ENCODE measurements around the gene RBBP8NL. TPM values are rescaled to one million over a fixed set of nuclear protein-coding genes. Genes with fewer than 3 reads are reported as not detected.

The RBBP8NL gene
- total and polyA plus RNA-seq, 2 donors (not counting 1 experiment from before 2014, with no cell fraction given) = not detected

- no peaks in the 10 kb centered on the region for H3K9me3 ChIP-seq (ENCODE audit: control insufficient read depth, insufficient read depth, low read depth, low read length)
- no peak overlapping the region for H3K9ac ChIP-seq (ENCODE audit: insufficient read depth, low read length)
- no peak for DNase-seq (ENCODE audit: low read depth in 2 of 2)
- H3K4me2 ChIP-seq (ENCODE audit: extremely low read depth, insufficient read depth, low read length) = no peak overlapping the region
- no peaks in the 10 kb centered on the region for H3K79me2 ChIP-seq (ENCODE audit: control insufficient read depth, insufficient read depth, low read length)
- no peaks in the 10 kb centered on the region for H4K20me1 ChIP-seq (ENCODE audit: control insufficient read depth, extremely low read depth, insufficient read depth, low read length)
- H2AFZ ChIP-seq (ENCODE audit: low read length) = no peak overlapping the region
- no peak overlapping the region for H3K4me3 ChIP-seq (replicated peaks in 1 of 4; ENCODE audit: control extremely low read depth in 1 of 4, insufficient read depth in 1 of 4, low read depth in 3 of 4, low read length in 4 of 4)
- no peaks in the 10 kb centered on the region for H3K4me1 ChIP-seq (ENCODE audit: control insufficient read depth, extremely low read depth, insufficient read depth, low read length)
- no peak for TF ChIP-seq EZH2 (IDR thresholded peaks at IDR 0.05; ENCODE audit: low read length, missing control alignments)
- no peak overlapping the region for H3K27ac ChIP-seq (ENCODE audit: insufficient read depth, low read length)
- H3K27me3 ChIP-seq (ENCODE audit: control insufficient read depth, insufficient read depth, low read length) = no peaks in the 10 kb centered on the region
- H3K36me3 ChIP-seq (ENCODE audit: control insufficient read depth, insufficient read depth, low read length) = no peaks in the 10 kb centered on the region
Measured at GRCh38 chr20:62464990-62465389, 37.7 kb upstream of the RBBP8NL start.

- Histone ChIP-seq H3K9ac (ENCODE audit: insufficient read depth, low read length) (no peak overlapping the region), H3K27ac (ENCODE audit: insufficient read depth, low read length) (no peak overlapping the region), H3K36me3 (ENCODE audit: control insufficient read depth, insufficient read depth, low read length) (no peaks in the 10 kb centered on the region), H3K79me2 (ENCODE audit: control insufficient read depth, insufficient read depth, low read length) (no peaks in the 10 kb centered on the region), H3K4me2 (ENCODE audit: extremely low read depth, insufficient read depth, low read length) (no peak overlapping the region), H2AFZ (ENCODE audit: low read length) (no peak overlapping the region), H4K20me1 (ENCODE audit: control insufficient read depth, extremely low read depth, insufficient read depth, low read length) (no peaks in the 10 kb centered on the region), H3K4me3 (replicated peaks in 1 of 4; ENCODE audit: control extremely low read depth in 1 of 4, insufficient read depth in 1 of 4, low read depth in 3 of 4, low read length in 4 of 4) (no peak overlapping the region), H3K9me3 (ENCODE audit: control insufficient read depth, insufficient read depth, low read depth, low read length) (no peaks in the 10 kb centered on the region), H3K4me1 (ENCODE audit: control insufficient read depth, extremely low read depth, insufficient read depth, low read length) (no peaks in the 10 kb centered on the region), H3K27me3 (ENCODE audit: control insufficient read depth, insufficient read depth, low read length) (no peaks in the 10 kb centered on the region)
- no peak for DNase-seq (ENCODE audit: low read depth in 2 of 2)
- TF ChIP-seq EZH2 (IDR thresholded peaks at IDR 0.05; ENCODE audit: low read length, missing control alignments) (no peak), CTCF (conservative IDR thresholded peaks at IDR 0.05 in 1 of 2, IDR thresholded peaks at IDR 0.05 in 1 of 2; ENCODE audit: low read depth in 1 of 2, low read length in 2 of 2) (no peak)
Measured at GRCh38 chr20:62464425-62464770, 37.1 kb upstream of the RBBP8NL start.

GRCh38 chr20:62463651-62464424 is 36.5 kb upstream of the RBBP8NL start:
- Histone ChIP-seq H4K20me1 (ENCODE audit: control insufficient read depth, extremely low read depth, insufficient read depth, low read length) (no peaks in the 10 kb centered on the region), H3K27ac (ENCODE audit: insufficient read depth, low read length) (no peak overlapping the region), H3K9me3 (ENCODE audit: control insufficient read depth, insufficient read depth, low read depth, low read length) (no peaks in the 10 kb centered on the region), H3K4me1 (ENCODE audit: control insufficient read depth, extremely low read depth, insufficient read depth, low read length) (no peaks in the 10 kb centered on the region), H3K4me3 (replicated peaks in 1 of 4; ENCODE audit: control extremely low read depth in 1 of 4, insufficient read depth in 1 of 4, low read depth in 3 of 4, low read length in 4 of 4) (no peak overlapping the region), H2AFZ (ENCODE audit: low read length) (no peak overlapping the region), H3K79me2 (ENCODE audit: control insufficient read depth, insufficient read depth, low read length) (no peaks in the 10 kb centered on the region), H3K9ac (ENCODE audit: insufficient read depth, low read length) (no peak overlapping the region), H3K4me2 (ENCODE audit: extremely low read depth, insufficient read depth, low read length) (no peak overlapping the region), H3K27me3 (ENCODE audit: control insufficient read depth, insufficient read depth, low read length) (no peaks in the 10 kb centered on the region), H3K36me3 (ENCODE audit: control insufficient read depth, insufficient read depth, low read length) (no peaks in the 10 kb centered on the region)
- no peak for DNase-seq (ENCODE audit: low read depth in 2 of 2)
- no peak for TF ChIP-seq EZH2 (IDR thresholded peaks at IDR 0.05; ENCODE audit: low read length, missing control alignments)
- TF ChIP-seq CTCF (conservative IDR thresholded peaks at IDR 0.05 in 1 of 2, IDR thresholded peaks at IDR 0.05 in 1 of 2; ENCODE audit: low read depth in 1 of 2, low read length in 2 of 2) = no peak

All from fibroblast of lung (primary cell).